GM12878 (cell line): ENCODE measurements around the gene NOL4L. TPM values are rescaled to one million over a fixed set of nuclear protein-coding genes. Genes with fewer than 3 reads are reported as not detected.

Experiments
- HDAC2 ChIP-seq: fragments of 200-600 bp; sonication (generic); IDR thresholded peaks from 2 replicates; pipeline ENCODE4 v1.6.1; 2017
- IRF3 ChIP-seq: fragments of 450-650 bp; IDR thresholded peaks from 2 replicates; pipeline ENCODE4 v1.6.1; 2014; ENCODE audit warnings: mild to moderate bottlenecking
- KAT2A ChIP-seq: conservative IDR thresholded peaks from 2 replicates; pipeline ENCODE4 v1.6.1; 2011; ENCODE audit warnings: low read depth, low read length; ENCODE audit not compliant: control insufficient read depth
- KLF5 ChIP-seq: fragments of 450-650 bp; IDR thresholded peaks from 2 replicates; pipeline ENCODE4 v1.6.1; 2014; ENCODE audit warnings: mild to moderate bottlenecking; ENCODE audit not compliant: partially characterized antibody
- MEF2B ChIP-seq: fragments of 450-650 bp; IDR thresholded peaks from 2 replicates; pipeline ENCODE4 v1.6.1; 2018; ENCODE audit warnings: mild to moderate bottlenecking, moderate library complexity; ENCODE audit not compliant: partially characterized antibody, poor library complexity, severe bottlenecking
- RUNX3 ChIP-seq: IDR thresholded peaks from 2 replicates; pipeline ENCODE4 v1.6.1; 2012; ENCODE audit warnings: low read length, inconsistent platforms
- TCF7 ChIP-seq: IDR thresholded peaks from 2 replicates; pipeline ENCODE4 v1.6.1; 2014; ENCODE audit warnings: antibody characterized with exemption, borderline replicate concordance
- ZNF217 ChIP-seq: fragments of 450-650 bp; IDR thresholded peaks from 2 replicates; pipeline ENCODE4 v1.6.1; 2017; ENCODE audit warnings: antibody characterized with exemption, mild to moderate bottlenecking
- polyA plus RNA-seq, 11 experiments: library from polyadenylated mRNA; depleted of rRNA in 4 of 11; unstranded in 6 of 11; stranded (reverse) in 5 of 11; fragments of >200 nt; fragmentation: Nextera tagmentation in 4 of 11; fragmentation: Illumina TruSeq in 1 of 11; extraction: Ambion mirVana in 4 of 11; extraction: Trizol in 1 of 11; gene quantifications; 1 replicate in 1 of 11; 2 replicates in 10 of 11; pipeline versions ENCODE4 v1.2.1 to v1.2.3, GENCODE V29; 2011 to 2016; ENCODE audit warnings: inconsistent platforms in 2 of 11, missing spikeins in 2 of 11, low read depth in 1 of 11
- total RNA-seq, 4 experiments: library from RNA; depleted of rRNA in 3 of 4; stranded (reverse); fragments of >200 nt in 3 of 4; fragmentation: Illumina TruSeq in 1 of 4; extraction: Trizol in 1 of 4; gene quantifications; 2 replicates each; pipeline versions ENCODE4 v1.2.1 to v1.2.3, GENCODE V29; 2013 to 2021
- TF ChIP-seq, protein P1 (sequence below): fragments of 450-650 bp; formaldehyde crosslinking; IDR thresholded peaks from 2 replicates; pipeline ENCODE4 v1.4.0; 2022; ENCODE audit warnings: mild to moderate bottlenecking, moderate library complexity

NOL4L gene
- total and polyA plus RNA-seq, 10 of the 15 experiments (the other 5 are each of a cell fraction or from before 2014, with no cell fraction given), result 2.3 to 24.0 (median 8.0) TPM

- TF ChIP-seq IRF3 (no peak), KAT2A (no peak), HDAC2 (no peak), KLF5 (no peak), ZNF217 (no peak), TCF7 (no peak), RUNX3 (no peak), MEF2B (no peak)
- TF ChIP-seq, protein P1, sequence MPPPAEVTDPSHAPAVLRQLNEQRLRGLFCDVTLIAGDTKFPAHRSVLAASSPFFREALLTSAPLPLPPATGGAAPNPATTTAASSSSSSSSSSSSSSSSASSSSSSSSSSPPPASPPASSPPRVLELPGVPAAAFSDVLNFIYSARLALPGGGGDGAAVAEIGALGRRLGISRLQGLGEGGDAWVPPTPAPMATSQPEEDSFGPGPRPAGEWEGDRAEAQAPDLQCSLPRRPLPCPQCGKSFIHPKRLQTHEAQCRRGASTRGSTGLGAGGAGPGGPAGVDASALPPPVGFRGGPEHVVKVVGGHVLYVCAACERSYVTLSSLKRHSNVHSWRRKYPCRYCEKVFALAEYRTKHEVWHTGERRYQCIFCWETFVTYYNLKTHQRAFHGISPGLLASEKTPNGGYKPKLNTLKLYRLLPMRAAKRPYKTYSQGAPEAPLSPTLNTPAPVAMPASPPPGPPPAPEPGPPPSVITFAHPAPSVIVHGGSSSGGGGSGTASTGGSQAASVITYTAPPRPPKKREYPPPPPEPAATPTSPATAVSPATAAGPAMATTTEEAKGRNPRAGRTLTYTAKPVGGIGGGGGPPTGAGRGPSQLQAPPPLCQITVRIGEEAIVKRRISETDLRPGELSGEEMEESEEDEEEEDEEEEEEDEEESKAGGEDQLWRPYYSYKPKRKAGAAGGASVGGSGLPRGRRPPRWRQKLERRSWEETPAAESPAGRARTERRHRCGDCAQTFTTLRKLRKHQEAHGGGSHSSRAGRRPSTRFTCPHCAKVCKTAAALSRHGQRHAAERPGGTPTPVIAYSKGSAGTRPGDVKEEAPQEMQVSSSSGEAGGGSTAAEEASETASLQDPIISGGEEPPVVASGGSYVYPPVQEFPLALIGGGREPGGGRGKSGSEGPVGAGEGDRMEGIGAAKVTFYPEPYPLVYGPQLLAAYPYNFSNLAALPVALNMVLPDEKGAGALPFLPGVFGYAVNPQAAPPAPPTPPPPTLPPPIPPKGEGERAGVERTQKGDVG (CRISPR knock-in tag), result no peak
Measured at GRCh38 chr20:32544260-32544722, 40.8 kb downstream of the NOL4L start (continued).
